Neural crest cell (in vitro differentiated cells): ENCODE results near the gene RBM14. TPM values are rescaled to one million over a fixed set of nuclear protein-coding genes. Genes with fewer than 3 reads are reported as not detected.
"Not testable (repeated sequence)": the region's sequence is repeated elsewhere in the genome, so short reads cannot be mapped to it uniquely, and the experiment has no call there.

Experiments used
- DNase-seq: peaks from one replicate; pipeline ENCODE4 v3.0.0; 2021; ENCODE audit warnings: low read depth, mixed read lengths, low spot score
- H3K27ac Mint-ChIP-seq: one replicate; pipeline ENCODE4 v1.8.0; 2021; ENCODE audit warnings: mild to moderate bottlenecking, mixed read lengths; ENCODE audit not compliant: unreplicated experiment
- H3K27me3 Mint-ChIP-seq: 2 replicates; pipeline ENCODE4 v1.8.0; 2021; ENCODE audit warnings: low read depth, mild to moderate bottlenecking, mixed read lengths
- H3K36me3 Mint-ChIP-seq: 2 replicates; pipeline ENCODE4 v1.8.0; 2021; ENCODE audit warnings: low read depth, mild to moderate bottlenecking, mixed read lengths
- H3K4me1 Mint-ChIP-seq: 2 replicates; pipeline ENCODE4 v1.8.0; 2021; ENCODE audit warnings: mixed read lengths
- H3K4me3 Mint-ChIP-seq: one replicate; pipeline ENCODE4 v1.8.0; 2021; ENCODE audit warnings: mild to moderate bottlenecking, mixed read lengths
- H3K9me3 Mint-ChIP-seq: 2 replicates; pipeline ENCODE4 v1.8.0; 2021; ENCODE audit warnings: mixed read lengths
- CTCF ChIP-seq: fragments of 200-600 bp; sonication (generic); conservative IDR thresholded peaks from 2 replicates; pipeline ENCODE4 v1.5.0; 2021; ENCODE audit warnings: antibody characterized with exemption, mild to moderate bottlenecking
- total RNA-seq: library from RNA; stranded (reverse); gene quantifications from 2 replicates; pipeline ENCODE4 v1.2.1, GENCODE V29; 2021

The RBM14 gene
- total RNA-seq, 1 donor from 2014 or later: 160 TPM

GRCh38 chr11:66639066-66639813 is 22.8 kb downstream of the RBM14 start:
- Mint-ChIP-seq H3K4me1 (peaks cover 70% of the 10 kb centered on the region), H3K36me3 (peaks cover 49% of the 10 kb centered on the region), H3K9me3 (no peaks in the 10 kb centered on the region), H3K4me3 (peak overlapping the region; percentile 99), H3K27ac (peak overlapping the region; percentile 100), H3K27me3 (peaks cover 11% of the 10 kb centered on the region)
- peak; percentile 29 for TF ChIP-seq CTCF
- no peak for DNase-seq

- H3K4me1 Mint-ChIP-seq: peaks cover 77% of the 10 kb centered on the region
- peaks cover 11% of the 10 kb centered on the region for H3K27me3 Mint-ChIP-seq
- H3K27ac Mint-ChIP-seq: peak overlapping the region; percentile 100
- H3K9me3 Mint-ChIP-seq, DNase-seq: not testable (repeated sequence)
- peak overlapping the region; percentile 99 for H3K4me3 Mint-ChIP-seq
- peaks cover 48% of the 10 kb centered on the region for H3K36me3 Mint-ChIP-seq
Measured at GRCh38 chr11:66639814-66640340, 23.4 kb downstream of the RBM14 start.

- H3K27ac Mint-ChIP-seq: no peak overlapping the region
- peak overlapping the region; percentile 99 for H3K4me3 Mint-ChIP-seq
- no peaks in the 10 kb centered on the region for H3K9me3 Mint-ChIP-seq
- peaks cover 88% of the 10 kb centered on the region for H3K4me1 Mint-ChIP-seq
- TF ChIP-seq CTCF: no peak
- DNase-seq: no peak
- peaks cover 11% of the 10 kb centered on the region for H3K27me3 Mint-ChIP-seq
- H3K36me3 Mint-ChIP-seq: peaks cover 63% of the 10 kb centered on the region
Measured at GRCh38 chr11:66641834-66642233, 25.4 kb downstream of the RBM14 start.

GRCh38 chr11:66643745-66644437 is 27.5 kb downstream of the RBM14 start:
- Mint-ChIP-seq H3K4me1 (peaks cover 82% of the 10 kb centered on the region), H3K9me3 (no peaks in the 10 kb centered on the region), H3K36me3 (peaks cover 63% of the 10 kb centered on the region), H3K27me3 (peaks cover 5% of the 10 kb centered on the region), H3K4me3 (peak overlapping the region; percentile 99), H3K27ac (no peak overlapping the region)
- DNase-seq: no peak
- TF ChIP-seq CTCF: no peak

GRCh38 chr11:66646828-66647227 is 30.4 kb downstream of the RBM14 start:
- H3K27ac Mint-ChIP-seq: no peak overlapping the region
- peak overlapping the region; percentile 18 for H3K4me3 Mint-ChIP-seq
- H3K27me3 Mint-ChIP-seq: no peaks in the 10 kb centered on the region
- no peaks in the 10 kb centered on the region for H3K9me3 Mint-ChIP-seq
- peaks cover 64% of the 10 kb centered on the region for H3K36me3 Mint-ChIP-seq
- no peak for TF ChIP-seq CTCF
- peaks cover 56% of the 10 kb centered on the region for H3K4me1 Mint-ChIP-seq
- no peak for DNase-seq

- Mint-ChIP-seq H3K4me3 (peak overlapping the region; percentile 12), H3K4me1 (peaks cover 27% of the 10 kb centered on the region), H3K27me3 (no peaks in the 10 kb centered on the region), H3K9me3 (no peaks in the 10 kb centered on the region), H3K27ac (peak overlapping the region; percentile 27), H3K36me3 (peaks cover 53% of the 10 kb centered on the region)
- no peak for TF ChIP-seq CTCF
- DNase-seq: no peak
Measured at GRCh38 chr11:66649903-66650302, 33.5 kb downstream of the RBM14 start.
